Activated CD4-positive, alpha-beta T cell treated with anti-CD3 and anti-CD28 coated beads for 36 hours (primary cell): ENCODE data around the gene PIP4K2B. TPM values are rescaled to one million over a fixed set of nuclear protein-coding genes. Genes with fewer than 3 reads are reported as not detected.
A peak's percentile ranks its signal among the peaks of the same experiment; 100 is the strongest.
"Not testable (repeated sequence)": the region's sequence is repeated elsewhere in the genome, so short reads cannot be mapped to it uniquely, and the experiment has no call there.

ENCODE experiments used
- ATAC-seq: fragments of 200-7000 bp; cut with Tn5 transposase; one replicate; pipeline ENCODE4 v1.10.0; 2021; ENCODE audit warnings: mild to moderate bottlenecking, moderate library complexity
- CTCF ChIA-PET: fragments of 350-600 bp; sonication (Branson Sonifier 250); formaldehyde crosslinking; loops from one replicate; lab custom pipeline; 2021; ENCODE audit warnings: antibody characterized with exemption; lab: Charles Lee
- POLR2A ChIA-PET: fragments of 350-600 bp; sonication (Branson Sonifier 250); formaldehyde crosslinking; loops from one replicate; lab custom pipeline; 2021; ENCODE audit warnings: antibody characterized with exemption, inconsistent platforms; lab: Charles Lee
- DNase-seq: peaks from one replicate; pipeline ENCODE4 v3.0.0-alpha.2; 2020
- H3K27ac Mint-ChIP-seq: one replicate; pipeline ENCODE4 v1.8.0; 2021; ENCODE audit warnings: mixed read lengths
- H3K27me3 Mint-ChIP-seq: one replicate; pipeline ENCODE4 v1.8.0; 2021; ENCODE audit warnings: mixed read lengths
- H3K36me3 Mint-ChIP-seq: one replicate; pipeline ENCODE4 v1.8.0; 2021; ENCODE audit warnings: low read depth, mixed read lengths
- H3K4me1 Mint-ChIP-seq: one replicate; pipeline ENCODE4 v1.8.0; 2021; ENCODE audit warnings: mixed read lengths
- H3K4me3 Mint-ChIP-seq: one replicate; pipeline ENCODE4 v1.8.0; 2021; ENCODE audit warnings: mild to moderate bottlenecking, moderate library complexity, mixed read lengths
- H3K9me3 Mint-ChIP-seq: one replicate; pipeline ENCODE4 v1.8.0; 2021; ENCODE audit warnings: low read depth, mixed read lengths
- intact Hi-C, 2 experiments: fragments of 100-400 bp; cut with DNase I in 1 of 2; cut with micrococcal nuclease in 1 of 2; formaldehyde crosslinking; loops; one replicate each; pipeline versions ENCODE4 v1.14.2 to v1.15.1; 2022 to 2024; cut with DNase I, micrococcal nuclease
- total RNA-seq, 2 experiments: library from RNA; stranded (reverse); gene quantifications; one replicate each; pipeline ENCODE4 v1.2.3, GENCODE V29; 2021

The PIP4K2B gene
- total RNA-seq, 2 experiments from 2014 or later = 36.3 to 41.6 TPM

DNA sequence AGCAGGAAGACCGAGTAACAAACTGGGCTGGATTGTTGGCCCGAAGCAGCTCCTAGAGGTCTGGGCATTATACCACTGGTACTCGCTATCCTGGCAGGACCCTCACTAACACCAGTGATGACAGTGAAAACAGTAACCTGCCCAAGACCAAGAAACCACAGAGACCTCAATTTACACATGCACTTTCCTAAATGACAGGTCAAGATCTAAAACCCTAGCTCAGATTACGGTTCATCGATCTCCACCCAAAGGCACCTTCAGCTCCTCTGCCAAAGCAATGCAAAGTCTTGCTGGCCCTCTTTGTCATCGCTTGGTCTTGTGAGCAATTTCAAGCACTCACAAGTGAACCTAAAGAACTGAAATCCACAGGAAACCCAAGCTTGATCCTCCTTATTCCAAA, 1.5 kb downstream of the PIP4K2B start:
- Mint-ChIP-seq H3K9me3 (no peaks in the 10 kb centered on the region), H3K4me1 (peaks cover 36% of the 10 kb centered on the region), H3K4me3 (peak overlapping the region; percentile 99), H3K27me3 (no peaks in the 10 kb centered on the region), H3K27ac (peak overlapping the region; percentile 94), H3K36me3 (peaks cover 38% of the 10 kb centered on the region)
- intact Hi-C loops = loop anchor here (2.0 kb wide), 2 partner anchors 45 to 1189 kb away; partner anchors contain the start of genes PSMB3 (in 1 of the 2) and SYNRG (in 1 of the 2)
- DNase-seq (no peak), ATAC-seq (no peak)
- CTCF ChIA-PET = interaction anchor here (0.5 to 1.3 kb wide), 7 partner anchors 20 to 467 kb away, joined by 3 to 6 read pairs (median 3); no protein-coding TSS in a partner anchor
- POLR2A ChIA-PET = interaction anchor here (0.5 kb wide), 1 partner anchor 667 kb away, joined by 6 read pairs; no protein-coding TSS in a partner anchor

DNA sequence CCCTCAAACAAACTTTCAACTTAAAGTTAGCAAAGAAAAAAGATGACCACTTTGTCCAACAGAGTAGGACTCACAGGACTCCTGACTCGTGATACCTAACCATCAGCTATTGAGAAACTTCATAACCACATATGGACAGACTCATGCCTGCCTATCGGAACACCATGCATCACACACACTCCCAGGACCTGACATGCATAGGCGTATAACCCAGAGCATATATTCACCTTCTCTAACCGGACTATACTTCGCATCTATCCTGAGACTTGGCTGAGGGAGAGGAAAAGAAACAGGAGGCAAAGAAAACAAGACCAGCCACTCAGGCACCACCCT, 2.2 kb downstream of the PIP4K2B start:
- no peak for ATAC-seq
- POLR2A ChIA-PET = no interaction called here
- no peaks in the 10 kb centered on the region for H3K27me3 Mint-ChIP-seq

DNA sequence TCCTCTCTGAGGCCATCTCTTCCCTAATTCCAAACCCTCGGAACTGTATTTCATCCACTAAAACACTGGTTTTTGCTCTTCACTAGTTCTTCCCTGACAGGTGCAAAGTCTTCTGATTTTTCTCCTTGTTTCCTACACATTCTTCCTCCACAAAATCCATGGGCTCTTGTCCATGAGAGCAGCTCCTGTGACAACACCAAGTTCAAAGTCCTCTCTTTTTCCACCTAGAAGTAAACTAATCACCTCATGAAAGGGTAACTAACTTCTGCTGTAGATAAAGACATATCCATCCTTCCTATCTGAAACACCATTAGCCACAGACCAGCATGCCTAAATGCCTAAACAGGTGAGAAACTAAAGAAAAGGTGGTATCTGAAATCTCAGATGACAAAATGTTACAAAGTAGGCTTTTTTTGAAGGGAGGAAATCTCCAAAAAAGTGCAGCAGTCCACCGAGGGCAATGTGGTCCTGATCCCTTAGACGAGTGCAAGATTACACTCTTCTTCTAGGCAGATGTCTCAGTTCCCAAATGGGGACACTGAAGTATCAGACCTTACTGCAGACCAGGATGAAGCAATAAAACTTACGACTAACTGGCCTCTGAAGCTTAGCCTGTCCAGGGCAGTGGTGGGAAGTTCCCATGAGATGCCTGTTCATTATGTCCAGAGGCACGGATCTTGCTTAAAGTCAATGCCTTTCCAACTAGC, 2.8 kb downstream of the PIP4K2B start:
- intact Hi-C loops = no loop called here
- DNase-seq (no peak), ATAC-seq (no peak)
- ChIA-PET CTCF (interaction anchor here (0.6 to 0.8 kb wide), 3 partner anchors 116 to 200 kb away, joined by 3 read pairs; no protein-coding TSS in a partner anchor), POLR2A (no interaction called here)
- no peaks in the 10 kb centered on the region for H3K27me3 Mint-ChIP-seq
- no peak overlapping the region for H3K4me3 Mint-ChIP-seq
- peaks cover 30% of the 10 kb centered on the region for H3K36me3 Mint-ChIP-seq
- peaks cover 36% of the 10 kb centered on the region for H3K4me1 Mint-ChIP-seq
- no peak overlapping the region for H3K27ac Mint-ChIP-seq
- no peaks in the 10 kb centered on the region for H3K9me3 Mint-ChIP-seq

More for the DNA sequence above, 2.2 kb downstream of the PIP4K2B start:
- Mint-ChIP-seq H3K36me3 (peaks cover 35% of the 10 kb centered on the region), H3K27ac (no peak overlapping the region), H3K4me3 (peak overlapping the region; percentile 99), H3K4me1 (peaks cover 36% of the 10 kb centered on the region), H3K9me3 (no peaks in the 10 kb centered on the region)
- intact Hi-C loops = no loop called here
- CTCF ChIA-PET = interaction anchor here (1.3 kb wide), 1 partner anchor 356 kb away, joined by 6 read pairs; no protein-coding TSS in a partner anchor
- no peak for DNase-seq

DNA sequence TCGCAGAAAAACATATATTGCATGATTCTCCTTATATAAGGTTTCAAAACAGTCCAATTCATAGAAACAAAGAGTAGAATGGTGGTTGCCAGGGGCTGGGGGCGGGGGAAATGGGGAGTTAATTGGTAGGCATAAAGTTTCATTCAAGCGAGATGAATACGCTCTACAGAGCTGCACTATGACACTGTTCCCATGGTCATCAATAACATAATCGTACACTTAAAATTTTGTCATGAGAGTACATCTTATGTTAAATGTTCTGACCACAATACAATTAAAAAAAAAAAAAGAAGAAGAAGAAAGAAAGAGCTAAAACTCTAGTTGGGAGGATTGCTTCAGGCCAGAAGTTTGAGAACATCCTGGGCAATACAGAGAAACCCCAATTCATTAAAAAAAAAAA, 5.1 kb downstream of the PIP4K2B start:
- H3K4me1 Mint-ChIP-seq = peaks cover 31% of the 10 kb centered on the region
- intact Hi-C loops = no loop called here
- no peak overlapping the region for H3K27ac Mint-ChIP-seq
- no peaks in the 10 kb centered on the region for H3K9me3 Mint-ChIP-seq
- ATAC-seq (no peak), DNase-seq (no peak)
- H3K4me3 Mint-ChIP-seq = no peak overlapping the region
- ChIA-PET CTCF (interaction anchor here (0.7 to 1.1 kb wide), 2 partner anchors 26 to 32 kb away, joined by 3 to 6 read pairs; no protein-coding TSS in a partner anchor), POLR2A (no interaction called here)
- peaks cover 20% of the 10 kb centered on the region for H3K36me3 Mint-ChIP-seq
- no peaks in the 10 kb centered on the region for H3K27me3 Mint-ChIP-seq

DNA sequence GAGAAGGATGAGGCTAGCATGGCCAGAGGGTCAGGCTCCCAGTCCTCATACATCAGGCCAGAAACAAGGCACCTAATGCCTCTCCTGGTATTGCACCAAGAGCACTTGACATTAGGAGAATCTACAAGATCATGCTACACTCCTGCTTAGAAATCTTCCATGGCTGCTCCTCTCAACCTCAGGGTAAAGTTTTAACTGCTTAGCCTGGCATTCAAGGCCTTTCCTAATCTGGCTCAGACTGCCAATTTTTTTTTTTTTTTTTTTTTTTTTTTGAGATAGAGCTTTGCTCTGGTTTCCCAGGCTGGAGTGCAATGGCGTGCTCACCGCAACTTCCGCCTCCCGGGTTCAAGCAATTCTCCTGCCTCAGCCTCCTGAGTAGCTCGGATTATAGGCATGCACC, 8.2 kb downstream of the PIP4K2B start:
- Mint-ChIP-seq H3K27me3 (no peaks in the 10 kb centered on the region), H3K27ac (no peak overlapping the region)
- POLR2A ChIA-PET = no interaction called here

DNA sequence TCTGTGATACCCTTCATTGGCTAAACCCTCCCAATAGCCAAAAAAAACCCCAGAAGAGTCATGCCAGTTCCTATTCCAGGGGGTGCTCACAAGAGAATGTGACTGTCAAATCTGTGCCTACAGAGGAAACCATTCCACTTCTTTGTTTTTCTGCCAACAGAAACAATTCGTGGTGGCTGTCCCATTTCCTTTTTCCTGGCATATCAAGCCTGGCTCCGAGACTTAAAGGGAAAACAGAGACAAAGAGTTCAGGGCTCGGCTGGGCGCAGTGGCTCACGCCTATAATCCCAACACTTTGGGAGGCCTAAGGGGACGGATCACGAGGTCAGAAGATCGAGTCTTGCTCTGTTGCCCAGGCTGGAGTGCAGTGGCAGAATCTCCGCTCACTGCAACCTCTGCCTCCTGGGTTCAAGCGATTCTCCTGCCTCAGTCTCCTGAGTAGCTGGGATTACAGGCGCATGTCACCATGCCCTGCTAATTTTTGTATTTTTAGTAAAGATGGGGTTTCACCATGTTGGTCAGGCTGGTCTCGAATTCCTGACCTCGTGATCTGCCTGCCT, 9.1 kb downstream of the PIP4K2B start:
- H3K4me3 Mint-ChIP-seq, intact Hi-C loops, H3K27ac Mint-ChIP-seq, H3K27me3 Mint-ChIP-seq, ATAC-seq, H3K4me1 Mint-ChIP-seq, H3K9me3 Mint-ChIP-seq, DNase-seq, POLR2A ChIA-PET: not testable (repeated sequence)
- peaks cover 11% of the 10 kb centered on the region for H3K36me3 Mint-ChIP-seq
- CTCF ChIA-PET = interaction anchor here (0.6 kb wide), 1 partner anchor 204 kb away, joined by 4 read pairs; no protein-coding TSS in a partner anchor

More for the DNA sequence above, 8.2 kb downstream of the PIP4K2B start:
- CTCF ChIA-PET = no interaction called here
- DNase-seq = no peak
- intact Hi-C loops = no loop called here
- peaks cover 7% of the 10 kb centered on the region for H3K4me1 Mint-ChIP-seq
- H3K36me3 Mint-ChIP-seq = peaks cover 11% of the 10 kb centered on the region
- no peak for ATAC-seq
- no peak overlapping the region for H3K4me3 Mint-ChIP-seq
- H3K9me3 Mint-ChIP-seq = no peaks in the 10 kb centered on the region

DNA sequence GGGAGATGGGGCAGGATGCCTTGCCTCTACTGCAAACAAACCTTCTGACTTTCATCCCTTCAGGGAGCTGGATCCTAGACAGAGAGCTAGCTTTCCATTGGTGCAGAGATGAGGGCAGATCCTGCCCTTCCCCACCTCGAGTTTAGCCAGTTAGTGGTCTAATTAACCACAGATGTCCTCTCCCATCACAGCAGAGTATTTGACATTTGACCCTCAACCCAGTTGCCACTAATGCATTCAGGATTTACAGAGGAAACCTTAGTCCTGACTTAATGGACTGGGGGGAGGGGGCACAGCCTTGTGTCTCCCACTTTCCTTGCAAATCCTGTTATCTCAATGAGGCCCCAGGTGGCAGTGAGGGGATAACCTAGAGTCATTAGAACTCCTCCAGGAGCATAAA, 10.2 kb downstream of the PIP4K2B start:
- Mint-ChIP-seq H3K27me3 (no peaks in the 10 kb centered on the region), H3K36me3 (peaks cover 17% of the 10 kb centered on the region), H3K4me1 (peaks cover under 1% of the 10 kb centered on the region), H3K4me3 (no peak overlapping the region), H3K9me3 (no peaks in the 10 kb centered on the region), H3K27ac (no peak overlapping the region)
- ChIA-PET POLR2A (no interaction called here), CTCF (interaction anchor here (0.9 kb wide), 1 partner anchor 31 kb away, joined by 5 read pairs; no protein-coding TSS in a partner anchor)
- DNase-seq (no peak), ATAC-seq (no peak)
- intact Hi-C loops = no loop called here

DNA sequence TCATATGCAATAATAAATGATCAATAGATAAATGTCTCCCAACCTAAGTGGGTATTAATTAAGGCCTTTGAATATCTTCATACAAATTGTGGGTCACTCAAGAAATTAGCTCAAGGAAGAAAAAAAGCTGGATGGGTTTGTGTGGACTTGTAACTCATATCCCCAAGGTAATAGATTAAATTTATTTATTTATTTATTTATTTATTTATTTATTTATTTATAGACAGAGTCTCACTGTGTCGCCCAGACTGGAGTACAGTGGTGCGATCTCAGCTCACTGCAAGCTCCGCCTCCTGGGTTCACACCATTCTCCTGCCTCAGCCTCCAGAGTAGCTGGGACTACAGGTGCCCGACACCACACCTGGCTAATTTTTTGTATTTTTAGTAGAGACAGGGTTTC, 11.4 kb downstream of the PIP4K2B start:
- DNase-seq, H3K4me1 Mint-ChIP-seq, ATAC-seq, H3K27ac Mint-ChIP-seq, intact Hi-C loops, H3K4me3 Mint-ChIP-seq, CTCF ChIA-PET, H3K9me3 Mint-ChIP-seq, H3K27me3 Mint-ChIP-seq: not testable (repeated sequence)
- POLR2A ChIA-PET = interaction anchor here (0.7 kb wide), 1 partner anchor 321 kb away, joined by 3 read pairs; no protein-coding TSS in a partner anchor
- H3K36me3 Mint-ChIP-seq = peaks cover 21% of the 10 kb centered on the region

DNA sequence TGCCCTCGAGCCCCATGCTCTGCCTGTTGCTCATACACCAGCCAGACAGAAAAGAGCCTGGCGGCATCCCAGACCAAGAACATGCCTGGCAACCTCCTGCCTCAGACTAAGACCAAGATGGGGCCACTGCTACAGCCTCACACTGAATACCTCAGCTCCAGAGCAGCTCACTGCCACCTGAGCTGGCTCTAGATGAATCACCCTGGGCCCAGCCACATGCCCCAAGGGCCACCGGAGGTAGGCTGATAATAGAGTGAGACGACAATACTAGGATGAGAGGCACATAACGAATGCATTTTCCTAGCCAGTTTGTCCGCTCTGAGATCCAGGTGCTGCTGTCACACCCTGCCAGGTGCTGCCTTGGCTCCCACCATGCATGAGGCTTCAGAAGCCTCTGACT, 13.0 kb downstream of the PIP4K2B start:
- Mint-ChIP-seq H3K9me3 (no peaks in the 10 kb centered on the region), H3K36me3 (peaks cover 19% of the 10 kb centered on the region), H3K27me3 (no peaks in the 10 kb centered on the region), H3K27ac (no peak overlapping the region), H3K4me3 (no peak overlapping the region), H3K4me1 (no peaks in the 10 kb centered on the region)
- ATAC-seq (no peak), DNase-seq (no peak)
- ChIA-PET CTCF (interaction anchor here (0.7 kb wide), 1 partner anchor 156 kb away, joined by 3 read pairs; no protein-coding TSS in a partner anchor), POLR2A (interaction anchor here (0.7 kb wide), 1 partner anchor 106 kb away, joined by 4 read pairs; no protein-coding TSS in a partner anchor)
- intact Hi-C loops = no loop called here

DNA sequence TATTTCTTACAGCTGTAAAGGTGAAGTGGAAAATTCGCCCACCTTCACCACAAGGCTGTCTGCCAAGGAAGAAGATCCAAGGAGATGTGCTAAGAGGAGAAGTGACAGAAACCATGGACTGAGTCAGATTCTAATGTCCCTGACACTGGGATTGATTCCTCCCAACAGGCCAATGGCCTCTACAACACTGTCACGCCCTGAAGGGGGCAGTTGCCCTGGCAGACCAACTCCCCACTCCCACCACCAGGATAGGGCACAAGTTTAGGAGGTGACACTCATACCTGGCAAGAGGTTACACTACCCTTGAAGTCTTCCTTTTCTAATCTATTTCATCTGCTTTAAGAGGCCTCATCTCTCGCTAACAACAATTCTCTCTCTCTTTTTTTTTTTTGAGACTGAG, 16.1 kb downstream of the PIP4K2B start:
- Mint-ChIP-seq H3K4me1 (no peaks in the 10 kb centered on the region), H3K27me3 (no peaks in the 10 kb centered on the region), H3K27ac (no peak overlapping the region), H3K9me3 (no peaks in the 10 kb centered on the region), H3K4me3 (no peak overlapping the region), H3K36me3 (peaks cover 32% of the 10 kb centered on the region)
- ATAC-seq (no peak), DNase-seq (no peak)
- POLR2A ChIA-PET = interaction anchor here (0.6 kb wide), 1 partner anchor 76 kb away, joined by 4 read pairs; no protein-coding TSS in a partner anchor
- CTCF ChIA-PET = no interaction called here
- intact Hi-C loops = no loop called here

DNA sequence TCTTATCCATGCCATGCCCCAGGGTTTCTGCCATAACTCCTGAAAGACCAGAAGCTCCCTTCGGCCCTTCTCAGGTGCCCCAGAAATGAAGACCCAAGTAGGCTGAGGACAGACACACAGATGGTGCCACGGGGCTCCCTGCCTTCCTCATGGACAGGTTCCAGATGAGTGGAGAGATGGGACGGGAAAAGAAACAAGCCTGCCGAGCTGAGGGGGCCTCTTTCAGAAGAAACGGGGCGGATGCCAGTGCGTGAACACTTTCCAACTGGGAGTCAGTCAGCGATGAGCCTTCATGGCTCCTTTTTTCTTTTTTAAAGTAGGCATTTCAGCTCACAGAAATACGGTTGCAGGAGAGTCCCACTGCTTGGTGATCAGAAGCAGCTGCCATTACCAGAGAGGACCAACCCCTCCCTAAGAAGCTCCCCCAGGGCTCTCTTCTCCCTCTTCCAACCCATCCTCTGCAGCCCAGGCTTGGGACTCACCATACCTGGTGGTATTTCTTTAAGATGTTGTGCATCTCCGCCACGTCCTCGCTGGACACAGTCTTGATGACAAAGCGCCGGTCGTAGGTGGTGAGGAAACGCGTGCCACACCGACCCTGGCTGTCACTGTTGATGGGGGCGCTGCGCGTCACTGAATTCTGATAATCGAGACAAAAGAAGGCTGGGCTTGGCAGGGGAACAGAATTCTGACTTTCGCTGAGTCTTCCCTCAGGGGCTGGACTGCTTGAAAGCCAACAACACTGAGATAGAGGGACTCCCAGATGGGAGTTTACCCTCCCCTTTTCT, 19.2 kb downstream of the PIP4K2B start:
- intact Hi-C loops = no loop called here
- Mint-ChIP-seq H3K27ac (no peak overlapping the region), H3K36me3 (peaks cover 33% of the 10 kb centered on the region), H3K4me3 (no peak overlapping the region), H3K4me1 (no peaks in the 10 kb centered on the region), H3K9me3 (no peaks in the 10 kb centered on the region), H3K27me3 (no peaks in the 10 kb centered on the region)
- DNase-seq (no peak), ATAC-seq (no peak)
- CTCF ChIA-PET = interaction anchor here (0.6 to 0.7 kb wide), 2 partner anchors 111 to 438 kb away, joined by 3 read pairs; no protein-coding TSS in a partner anchor
- POLR2A ChIA-PET = no interaction called here
